HL-60 (cell line): ENCODE measurements around the gene STX1B.

Experiments used
- DNase-seq, 2 experiments: peaks; one replicate each; pipeline ENCODE4 v3.0.0-alpha.2; 2010 to 2020; ENCODE audit warnings: low read depth in 1 of 2, low spot score in 1 of 2
- H3K27ac ChIP-seq: fragments of 250-450 bp; sonication (Bioruptor Pico); replicated peaks from 2 replicates; pipeline ENCODE4 v1.5.1; 2020; ENCODE audit warnings: mild to moderate bottlenecking, moderate library complexity
- H3K27me3 ChIP-seq: fragments of 250-450 bp; sonication (Bioruptor Pico); 2 replicates; pipeline ENCODE4 v1.5.1; 2021; ENCODE audit warnings: mild to moderate bottlenecking, moderate library complexity; ENCODE audit not compliant: insufficient read depth, poor library complexity, severe bottlenecking
- H3K4me3 ChIP-seq: replicated peaks from 2 replicates; pipeline ENCODE4 v1.5.1; 2011; ENCODE audit warnings: mild to moderate bottlenecking, control low read depth, low read length; ENCODE audit not compliant: insufficient read depth
- GABPA ChIP-seq: IDR thresholded peaks from 2 replicates; pipeline ENCODE4 v1.6.1; 2012; ENCODE audit warnings: low read depth
- POLR2AphosphoS5 ChIP-seq: IDR thresholded peaks from 2 replicates; pipeline ENCODE4 v1.6.1; 2012; ENCODE audit warnings: low read depth
- SPI1 ChIP-seq: IDR thresholded peaks from 2 replicates; pipeline ENCODE4 v1.6.1; 2012; ENCODE audit warnings: low read depth, mild to moderate bottlenecking, borderline replicate concordance
- long read RNA-seq: library from polyadenylated mRNA; unstranded; transcript quantifications from one replicate; pipeline ENCODE4 v2.0.0, GENCODE V29; 2020
- TF ChIP-seq, protein P1 (sequence below): IDR thresholded peaks from one replicate; pipeline ENCODE4 v1.5.1; 2011; ENCODE audit warnings: low read length, control low read depth, inconsistent platforms; ENCODE audit not compliant: insufficient read depth
- TF ChIP-seq, protein P2 (sequence below): IDR thresholded peaks from 2 replicates; pipeline ENCODE4 v1.6.1; 2012; ENCODE audit warnings: low read depth; ENCODE audit not compliant: insufficient replicate concordance

Gene STX1B
- long read RNA-seq: 0 reads

DNA sequence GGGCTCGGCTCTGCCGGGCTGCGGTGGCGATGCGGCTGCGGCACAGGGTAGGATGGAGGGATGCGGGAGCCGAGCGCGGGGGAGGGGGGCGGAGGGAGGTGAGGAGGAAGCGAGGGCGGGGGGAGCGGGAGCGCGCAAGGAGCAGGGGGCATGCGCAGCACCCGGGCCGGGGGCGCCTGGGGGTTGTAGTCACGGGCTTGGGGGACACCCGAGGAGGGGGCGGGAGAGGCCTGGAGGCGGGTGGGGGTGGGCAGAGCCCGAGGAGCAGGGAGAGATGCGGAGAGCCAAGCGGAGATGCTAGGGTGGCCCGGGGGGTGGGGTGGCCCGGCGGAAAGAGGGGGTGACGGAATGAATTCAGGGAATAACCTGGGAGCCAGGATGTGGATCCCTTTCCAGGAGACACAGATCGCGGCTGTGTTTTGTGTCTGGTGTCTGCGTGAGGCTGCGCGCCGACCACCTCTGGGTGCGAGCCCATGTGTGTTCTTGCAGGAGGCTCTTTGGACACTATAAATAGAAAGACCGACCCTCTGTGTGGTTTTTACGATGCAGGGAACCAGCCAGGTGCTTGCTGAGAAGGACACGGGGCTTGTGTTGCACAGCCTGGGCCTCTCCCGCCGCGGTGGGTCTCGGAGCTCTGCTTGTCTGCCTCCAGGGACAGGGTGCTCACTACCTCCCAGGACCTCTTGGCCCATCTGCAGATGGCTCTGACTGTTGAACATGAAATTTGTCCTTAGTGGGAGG lies at the start of gene STX1B:
STX1B (minus strand) TSS at position 54 of the 741 bp plus-strand sequence. CDS start 242 bp downstream, outside the sequence.
- TF ChIP-seq, protein P1, sequence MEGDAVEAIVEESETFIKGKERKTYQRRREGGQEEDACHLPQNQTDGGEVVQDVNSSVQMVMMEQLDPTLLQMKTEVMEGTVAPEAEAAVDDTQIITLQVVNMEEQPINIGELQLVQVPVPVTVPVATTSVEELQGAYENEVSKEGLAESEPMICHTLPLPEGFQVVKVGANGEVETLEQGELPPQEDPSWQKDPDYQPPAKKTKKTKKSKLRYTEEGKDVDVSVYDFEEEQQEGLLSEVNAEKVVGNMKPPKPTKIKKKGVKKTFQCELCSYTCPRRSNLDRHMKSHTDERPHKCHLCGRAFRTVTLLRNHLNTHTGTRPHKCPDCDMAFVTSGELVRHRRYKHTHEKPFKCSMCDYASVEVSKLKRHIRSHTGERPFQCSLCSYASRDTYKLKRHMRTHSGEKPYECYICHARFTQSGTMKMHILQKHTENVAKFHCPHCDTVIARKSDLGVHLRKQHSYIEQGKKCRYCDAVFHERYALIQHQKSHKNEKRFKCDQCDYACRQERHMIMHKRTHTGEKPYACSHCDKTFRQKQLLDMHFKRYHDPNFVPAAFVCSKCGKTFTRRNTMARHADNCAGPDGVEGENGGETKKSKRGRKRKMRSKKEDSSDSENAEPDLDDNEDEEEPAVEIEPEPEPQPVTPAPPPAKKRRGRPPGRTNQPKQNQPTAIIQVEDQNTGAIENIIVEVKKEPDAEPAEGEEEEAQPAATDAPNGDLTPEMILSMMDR: no peak
- TF ChIP-seq POLR2AphosphoS5 (no peak), SPI1 (no peak), GABPA (no peak)
- TF ChIP-seq, protein P2, sequence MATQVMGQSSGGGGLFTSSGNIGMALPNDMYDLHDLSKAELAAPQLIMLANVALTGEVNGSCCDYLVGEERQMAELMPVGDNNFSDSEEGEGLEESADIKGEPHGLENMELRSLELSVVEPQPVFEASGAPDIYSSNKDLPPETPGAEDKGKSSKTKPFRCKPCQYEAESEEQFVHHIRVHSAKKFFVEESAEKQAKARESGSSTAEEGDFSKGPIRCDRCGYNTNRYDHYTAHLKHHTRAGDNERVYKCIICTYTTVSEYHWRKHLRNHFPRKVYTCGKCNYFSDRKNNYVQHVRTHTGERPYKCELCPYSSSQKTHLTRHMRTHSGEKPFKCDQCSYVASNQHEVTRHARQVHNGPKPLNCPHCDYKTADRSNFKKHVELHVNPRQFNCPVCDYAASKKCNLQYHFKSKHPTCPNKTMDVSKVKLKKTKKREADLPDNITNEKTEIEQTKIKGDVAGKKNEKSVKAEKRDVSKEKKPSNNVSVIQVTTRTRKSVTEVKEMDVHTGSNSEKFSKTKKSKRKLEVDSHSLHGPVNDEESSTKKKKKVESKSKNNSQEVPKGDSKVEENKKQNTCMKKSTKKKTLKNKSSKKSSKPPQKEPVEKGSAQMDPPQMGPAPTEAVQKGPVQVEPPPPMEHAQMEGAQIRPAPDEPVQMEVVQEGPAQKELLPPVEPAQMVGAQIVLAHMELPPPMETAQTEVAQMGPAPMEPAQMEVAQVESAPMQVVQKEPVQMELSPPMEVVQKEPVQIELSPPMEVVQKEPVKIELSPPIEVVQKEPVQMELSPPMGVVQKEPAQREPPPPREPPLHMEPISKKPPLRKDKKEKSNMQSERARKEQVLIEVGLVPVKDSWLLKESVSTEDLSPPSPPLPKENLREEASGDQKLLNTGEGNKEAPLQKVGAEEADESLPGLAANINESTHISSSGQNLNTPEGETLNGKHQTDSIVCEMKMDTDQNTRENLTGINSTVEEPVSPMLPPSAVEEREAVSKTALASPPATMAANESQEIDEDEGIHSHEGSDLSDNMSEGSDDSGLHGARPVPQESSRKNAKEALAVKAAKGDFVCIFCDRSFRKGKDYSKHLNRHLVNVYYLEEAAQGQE: no peak
- no peak for DNase-seq
- H3K27me3 ChIP-seq: peaks cover 38% of the 10 kb centered on the region
- no peak within 1 kb of the TSS for H3K27ac ChIP-seq
- no peak within 1 kb of the TSS for H3K4me3 ChIP-seq

DNA sequence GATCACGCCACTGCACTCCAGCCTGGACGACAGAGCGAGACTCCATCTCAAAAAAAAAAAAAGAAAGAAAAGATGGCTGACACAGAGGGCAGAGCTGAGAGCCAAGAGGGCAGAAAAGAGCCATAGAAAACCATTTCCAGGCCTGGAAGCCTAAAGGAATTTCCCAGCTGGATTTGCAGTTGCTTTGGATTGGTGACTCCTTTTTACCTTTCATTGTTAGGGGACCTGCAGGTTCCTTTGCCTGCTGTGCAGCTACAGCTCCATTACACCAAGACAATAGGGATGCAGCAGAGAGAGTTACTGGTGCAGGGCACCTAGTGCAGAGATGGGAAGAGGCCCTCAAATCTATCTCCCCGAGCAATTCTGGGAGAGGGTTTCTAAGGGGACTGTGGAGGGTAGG lies 45.2 kb upstream of the STX1B start:
- H3K27ac ChIP-seq: no peak overlapping the region
- no peak overlapping the region for H3K4me3 ChIP-seq
- TF ChIP-seq, protein P2: no peak
- TF ChIP-seq POLR2AphosphoS5 (no peak), SPI1 (no peak), GABPA (no peak)
- TF ChIP-seq, protein P1: no peak
- no peak for DNase-seq
- H3K27me3 ChIP-seq: no peaks in the 10 kb centered on the region

DNA sequence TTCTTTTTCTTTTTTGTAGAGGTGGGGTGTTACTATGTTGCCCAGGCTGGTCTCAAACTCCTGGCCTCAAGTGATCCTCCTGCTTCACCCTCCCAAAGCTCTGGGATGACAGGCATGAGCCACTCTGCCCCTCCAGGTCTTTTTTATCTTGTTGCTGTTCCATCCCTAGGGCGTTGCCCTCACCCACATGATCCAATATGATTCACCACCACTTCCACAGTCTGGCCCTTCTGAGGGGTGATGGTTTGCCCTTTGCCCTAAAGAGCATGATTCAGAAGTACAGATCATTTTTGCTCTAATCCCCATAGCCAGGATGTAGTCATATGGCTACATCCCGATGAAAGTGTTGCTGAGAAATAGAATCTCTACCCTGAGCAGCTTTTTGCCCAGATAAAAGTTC lies 41.7 kb upstream of the STX1B start:
- TF ChIP-seq, protein P2: no peak
- TF ChIP-seq, protein P1: no peak
- TF ChIP-seq GABPA (no peak), POLR2AphosphoS5 (no peak), SPI1 (no peak)
- Histone ChIP-seq H3K4me3 (no peak overlapping the region), H3K27ac (no peak overlapping the region), H3K27me3 (no peaks in the 10 kb centered on the region)
- DNase-seq: peak in 1 of 2 experiments; percentile 41
